HFFc6 (cell line): Measurements from ENCODE around the gene GPLD1. TPM values are rescaled to one million over a fixed set of nuclear protein-coding genes. Genes with fewer than 3 reads are reported as not detected.

ENCODE experiments used
- DNase-seq: peaks from one replicate; pipeline ENCODE4 v3.0.0-alpha.2; 2018
- H3K27ac Mint-ChIP-seq: 2 replicates; pipeline ENCODE4 v1.8.0; 2020; ENCODE audit warnings: mild to moderate bottlenecking, mixed read lengths
- H3K27me3 Mint-ChIP-seq: 2 replicates; pipeline ENCODE4 v1.8.0; 2021; ENCODE audit warnings: mild to moderate bottlenecking, moderate library complexity, mixed read lengths; ENCODE audit not compliant: insufficient read depth
- H3K36me3 Mint-ChIP-seq: 2 replicates; pipeline ENCODE4 v1.8.0; 2021; ENCODE audit warnings: low read depth, mixed read lengths
- H3K4me1 Mint-ChIP-seq: 2 replicates; pipeline ENCODE4 v1.8.0; 2020; ENCODE audit warnings: low read depth, mixed read lengths
- H3K4me3 Mint-ChIP-seq: 2 replicates; pipeline ENCODE4 v1.8.0; 2020; ENCODE audit warnings: mild to moderate bottlenecking, moderate library complexity, mixed read lengths
- H3K9me3 Mint-ChIP-seq: 2 replicates; pipeline ENCODE4 v1.8.0; 2020; ENCODE audit warnings: mild to moderate bottlenecking, mixed read lengths
- total RNA-seq, 6 experiments: library from RNA; stranded (reverse); fragmentation: NEBNext Ultra II Directional; extraction: Animal tissue kit (Norgen Biotek cat#: 25700); gene quantifications; 2 replicates in 1 of 6; 3 replicates in 5 of 6; pipeline ENCODE4 v1.2.3, GENCODE V29; 2021
- TF ChIP-seq, protein P1 (sequence below): fragments of 200-600 bp; sonication (generic); IDR thresholded peaks from 2 replicates; pipeline ENCODE4 v1.5.0; 2021; ENCODE audit warnings: antibody characterized with exemption, mild to moderate bottlenecking

Gene GPLD1
- total RNA-seq, 6 experiments from 2014 or later, result 0.14 to 0.39 (median 0.22) TPM

DNA sequence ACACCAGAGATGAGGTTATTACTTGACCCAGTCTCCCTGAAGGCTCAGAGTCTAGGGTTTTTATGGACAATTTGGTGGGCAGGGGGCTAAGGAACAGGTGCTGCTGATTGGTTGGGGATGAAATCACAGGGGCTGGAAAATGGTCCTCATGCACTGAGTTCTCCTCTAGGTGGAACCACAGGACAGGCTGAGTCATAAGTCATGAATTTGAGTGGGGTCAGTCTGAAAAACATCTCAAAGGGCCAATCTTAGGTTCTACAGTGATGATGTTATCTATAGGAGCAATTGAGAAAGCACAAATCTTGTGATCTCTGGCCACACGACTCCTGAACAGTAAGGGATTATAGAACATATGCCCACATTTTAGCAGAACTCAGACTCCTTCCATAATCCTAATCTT lies 92.6 kb downstream of the GPLD1 start:
- H3K27ac Mint-ChIP-seq, result no peak overlapping the region
- H3K27me3 Mint-ChIP-seq, result peaks cover 21% of the 10 kb centered on the region
- H3K36me3 Mint-ChIP-seq, result no peaks in the 10 kb centered on the region
- no peak for DNase-seq
- peaks cover 9% of the 10 kb centered on the region; the same call in 1 of the 2 replicates for H3K9me3 Mint-ChIP-seq
- H3K4me1 Mint-ChIP-seq, result peaks cover 29% of the 10 kb centered on the region
- no peak overlapping the region for H3K4me3 Mint-ChIP-seq
- TF ChIP-seq, protein P1, sequence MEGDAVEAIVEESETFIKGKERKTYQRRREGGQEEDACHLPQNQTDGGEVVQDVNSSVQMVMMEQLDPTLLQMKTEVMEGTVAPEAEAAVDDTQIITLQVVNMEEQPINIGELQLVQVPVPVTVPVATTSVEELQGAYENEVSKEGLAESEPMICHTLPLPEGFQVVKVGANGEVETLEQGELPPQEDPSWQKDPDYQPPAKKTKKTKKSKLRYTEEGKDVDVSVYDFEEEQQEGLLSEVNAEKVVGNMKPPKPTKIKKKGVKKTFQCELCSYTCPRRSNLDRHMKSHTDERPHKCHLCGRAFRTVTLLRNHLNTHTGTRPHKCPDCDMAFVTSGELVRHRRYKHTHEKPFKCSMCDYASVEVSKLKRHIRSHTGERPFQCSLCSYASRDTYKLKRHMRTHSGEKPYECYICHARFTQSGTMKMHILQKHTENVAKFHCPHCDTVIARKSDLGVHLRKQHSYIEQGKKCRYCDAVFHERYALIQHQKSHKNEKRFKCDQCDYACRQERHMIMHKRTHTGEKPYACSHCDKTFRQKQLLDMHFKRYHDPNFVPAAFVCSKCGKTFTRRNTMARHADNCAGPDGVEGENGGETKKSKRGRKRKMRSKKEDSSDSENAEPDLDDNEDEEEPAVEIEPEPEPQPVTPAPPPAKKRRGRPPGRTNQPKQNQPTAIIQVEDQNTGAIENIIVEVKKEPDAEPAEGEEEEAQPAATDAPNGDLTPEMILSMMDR, result no peak

DNA sequence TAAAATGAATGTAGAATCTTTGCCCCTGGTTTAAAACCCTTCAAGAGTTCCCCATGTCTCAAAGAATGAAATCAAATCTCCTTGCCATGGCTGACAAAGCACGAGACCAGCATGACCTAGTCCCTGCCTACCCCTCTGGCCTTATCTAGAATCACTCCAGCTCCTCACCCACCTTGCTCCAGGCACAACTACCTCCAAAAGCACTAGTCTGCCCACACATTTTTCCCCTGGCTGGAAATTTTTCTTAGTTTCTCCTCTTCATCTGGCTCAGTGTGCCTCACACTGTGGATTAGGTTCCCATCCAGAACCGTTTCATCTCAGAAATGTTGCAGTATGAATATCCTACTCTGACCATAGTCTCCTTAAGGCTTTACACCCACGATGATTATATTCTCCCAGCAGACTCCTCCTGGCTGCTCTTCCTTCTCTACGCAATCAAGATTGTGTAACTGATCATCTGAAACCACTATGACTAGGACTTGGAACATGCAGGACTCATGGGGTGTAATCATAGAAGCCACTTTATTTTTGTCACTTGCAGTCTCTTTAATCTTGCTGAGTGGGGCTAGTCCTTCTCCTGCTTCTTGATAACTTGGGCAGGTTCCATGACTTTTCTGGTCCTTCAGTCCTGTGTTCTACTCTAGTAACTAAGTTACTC lies 94.5 kb downstream of the GPLD1 start:
- DNase-seq, result peak; percentile 82
- Mint-ChIP-seq H3K4me3 (peak overlapping the region; percentile 5; the same call in 1 of the 2 replicates), H3K27me3 (peaks cover 18% of the 10 kb centered on the region), H3K36me3 (no peaks in the 10 kb centered on the region), H3K27ac (peak overlapping the region; percentile 10; the same call in 1 of the 2 replicates), H3K4me1 (peaks cover 16% of the 10 kb centered on the region), H3K9me3 (peaks cover 9% of the 10 kb centered on the region; the same call in 1 of the 2 replicates)
- TF ChIP-seq, protein P1, result no peak

DNA sequence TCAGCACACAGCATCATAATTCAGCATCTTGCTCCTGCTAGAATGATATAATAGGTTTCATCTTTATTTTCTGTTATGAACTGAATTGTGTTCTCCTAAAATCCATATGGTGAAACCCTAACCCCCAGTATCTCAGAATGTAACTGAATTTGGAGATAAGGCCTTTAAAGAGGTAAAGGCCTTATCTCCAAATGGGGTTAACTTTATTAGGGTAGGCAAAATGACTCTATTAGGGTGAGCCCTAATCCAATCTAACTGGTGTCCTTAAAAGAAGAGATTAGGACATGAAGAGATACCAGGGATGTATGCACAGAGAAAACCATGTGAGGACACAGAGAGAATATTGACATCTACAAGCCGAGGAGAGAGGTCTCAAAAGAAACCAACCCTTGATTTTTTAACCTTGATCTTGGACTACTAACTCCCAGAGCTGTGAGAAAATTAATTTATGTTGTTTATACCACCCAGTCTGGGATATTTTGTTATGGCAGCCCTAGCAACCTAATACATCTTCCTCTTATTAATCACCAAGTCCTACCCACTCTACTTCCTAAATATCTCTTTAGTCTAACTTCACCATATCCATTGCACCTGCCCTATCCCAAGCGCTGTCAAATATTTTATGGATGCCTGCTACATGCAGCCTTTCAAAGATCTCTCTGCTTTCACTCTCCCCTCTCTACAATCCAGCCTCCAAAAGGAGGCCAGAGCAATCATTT lies 95.2 kb downstream of the GPLD1 start:
- TF ChIP-seq, protein P1, result no peak
- H3K36me3 Mint-ChIP-seq, result no peaks in the 10 kb centered on the region
- H3K27me3 Mint-ChIP-seq, result peaks cover 12% of the 10 kb centered on the region
- H3K9me3 Mint-ChIP-seq, result peaks cover 9% of the 10 kb centered on the region; the same call in 1 of the 2 replicates
- no peak overlapping the region for H3K4me3 Mint-ChIP-seq
- no peak for DNase-seq
- peaks cover 11% of the 10 kb centered on the region for H3K4me1 Mint-ChIP-seq
- no peak overlapping the region for H3K27ac Mint-ChIP-seq

DNA sequence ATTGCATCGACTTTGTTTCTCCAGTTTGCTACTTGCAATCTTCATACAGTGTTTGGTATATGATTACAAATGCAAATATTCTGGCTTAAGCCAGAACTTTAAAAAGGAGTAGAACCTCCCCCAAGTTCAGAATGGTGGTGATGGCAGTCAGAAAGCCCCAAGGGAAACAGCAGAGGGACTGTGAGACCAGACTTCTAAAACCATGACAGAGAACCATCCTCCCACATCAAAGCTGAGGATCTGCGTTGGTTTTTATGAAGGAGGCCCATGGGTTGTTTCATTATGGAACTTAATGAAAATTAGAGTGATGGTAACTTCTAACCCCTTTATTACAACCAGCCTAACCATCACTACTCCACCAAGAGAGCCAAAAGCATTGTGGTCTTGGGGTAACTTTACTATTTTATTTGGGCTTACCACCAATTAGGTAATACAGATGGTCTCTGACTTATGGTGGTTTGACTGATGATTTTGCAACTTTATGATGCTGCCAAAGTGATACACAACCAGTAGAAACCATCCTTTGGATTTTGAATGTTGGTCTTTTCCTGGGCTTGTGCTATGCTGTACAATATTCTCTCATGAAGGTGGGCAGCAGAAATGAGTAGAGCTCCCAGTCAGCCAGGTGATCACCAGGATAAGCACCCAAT lies 97.5 kb downstream of the GPLD1 start:
- Mint-ChIP-seq H3K4me1 (peaks cover 11% of the 10 kb centered on the region), H3K27me3 (peaks cover 5% of the 10 kb centered on the region; the same call in 1 of the 2 replicates), H3K36me3 (no peaks in the 10 kb centered on the region), H3K27ac (no peak overlapping the region), H3K4me3 (no peak overlapping the region), H3K9me3 (peaks cover 7% of the 10 kb centered on the region; the same call in 1 of the 2 replicates)
- no peak for DNase-seq
- TF ChIP-seq, protein P1, result no peak

DNA sequence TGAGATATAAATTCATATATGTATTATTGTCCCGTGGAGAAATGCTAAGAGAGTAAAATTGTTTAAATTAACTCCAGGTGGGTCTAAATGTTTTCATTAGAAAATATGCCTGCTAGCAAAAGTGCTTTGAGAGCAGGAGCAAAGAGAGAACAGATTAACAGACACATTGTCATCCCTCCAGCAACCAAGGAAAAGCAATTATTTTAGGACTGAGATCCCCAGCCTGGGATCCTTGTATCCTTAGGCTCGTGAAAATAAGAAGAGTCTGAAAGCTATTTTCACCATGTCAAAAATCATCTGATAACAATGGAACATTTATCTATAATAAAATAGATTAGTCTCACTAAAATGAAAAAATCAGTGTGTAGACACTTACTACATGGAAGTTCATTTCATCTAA lies 98.2 kb downstream of the GPLD1 start:
- DNase-seq, result no peak
- Mint-ChIP-seq H3K9me3 (peaks cover under 1% of the 10 kb centered on the region; the same call in 1 of the 2 replicates), H3K4me1 (peaks cover 11% of the 10 kb centered on the region), H3K27me3 (peaks cover 2% of the 10 kb centered on the region; the same call in 1 of the 2 replicates), H3K27ac (no peak overlapping the region), H3K4me3 (no peak overlapping the region), H3K36me3 (no peaks in the 10 kb centered on the region)
- TF ChIP-seq, protein P1, result no peak
